ENCODE measurements around the gene MAPK14. TPM values are rescaled to one million over a fixed set of nuclear protein-coding genes. Genes with fewer than 3 reads are reported as not detected.
"Not testable (repeated sequence)": the region's sequence is repeated elsewhere in the genome, so short reads cannot be mapped to it uniquely, and the experiment has no call there.

MAPK14 gene
- total and polyA plus RNA-seq, 2 donors from 2014 or later, result 19.9 to 56.6 TPM

DNA sequence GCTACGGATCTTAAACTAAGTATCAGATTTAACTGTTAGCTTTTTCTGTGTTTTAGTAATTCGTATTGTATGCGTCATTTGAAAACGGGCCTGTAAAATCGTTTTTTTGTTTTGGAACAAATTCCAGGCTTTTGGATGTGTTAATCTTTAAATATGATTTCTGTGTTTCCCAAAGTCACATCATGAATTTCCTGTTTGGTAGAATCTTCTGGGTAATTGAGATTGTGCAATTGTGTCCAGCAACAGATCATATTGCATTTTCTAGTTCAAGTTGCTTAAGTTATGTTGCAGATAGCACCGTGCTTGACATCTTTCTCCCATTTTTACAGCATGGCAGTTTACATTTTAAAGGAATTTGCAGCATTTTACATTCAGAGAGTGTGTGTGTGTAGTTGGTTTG lies 1.9 kb downstream of the MAPK14 start:
- TF ChIP-seq, protein P1, sequence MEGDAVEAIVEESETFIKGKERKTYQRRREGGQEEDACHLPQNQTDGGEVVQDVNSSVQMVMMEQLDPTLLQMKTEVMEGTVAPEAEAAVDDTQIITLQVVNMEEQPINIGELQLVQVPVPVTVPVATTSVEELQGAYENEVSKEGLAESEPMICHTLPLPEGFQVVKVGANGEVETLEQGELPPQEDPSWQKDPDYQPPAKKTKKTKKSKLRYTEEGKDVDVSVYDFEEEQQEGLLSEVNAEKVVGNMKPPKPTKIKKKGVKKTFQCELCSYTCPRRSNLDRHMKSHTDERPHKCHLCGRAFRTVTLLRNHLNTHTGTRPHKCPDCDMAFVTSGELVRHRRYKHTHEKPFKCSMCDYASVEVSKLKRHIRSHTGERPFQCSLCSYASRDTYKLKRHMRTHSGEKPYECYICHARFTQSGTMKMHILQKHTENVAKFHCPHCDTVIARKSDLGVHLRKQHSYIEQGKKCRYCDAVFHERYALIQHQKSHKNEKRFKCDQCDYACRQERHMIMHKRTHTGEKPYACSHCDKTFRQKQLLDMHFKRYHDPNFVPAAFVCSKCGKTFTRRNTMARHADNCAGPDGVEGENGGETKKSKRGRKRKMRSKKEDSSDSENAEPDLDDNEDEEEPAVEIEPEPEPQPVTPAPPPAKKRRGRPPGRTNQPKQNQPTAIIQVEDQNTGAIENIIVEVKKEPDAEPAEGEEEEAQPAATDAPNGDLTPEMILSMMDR (IDR thresholded peaks at IDR 0.05; ENCODE audit: borderline replicate concordance, extremely low read depth, insufficient read depth), result no peak
- H3K4me1 ChIP-seq (ENCODE audit: control insufficient read depth in 2 of 3, insufficient read depth in 2 of 3, low read depth in 1 of 3, low read length in 3 of 3), result peaks cover 0 to 12% (median 5%) of the 10 kb centered on the region in 3 donors
- intact Hi-C loops (cut with DNase I), result loop anchor here (5.0 kb wide), 1 partner anchor 63 kb away; no protein-coding TSS in a partner anchor
- peak overlapping the region in 2 of 3 donors; percentile 76 to 96 for H3K9ac ChIP-seq (ENCODE audit: low read length in 3 of 3)
- H3K36me3 ChIP-seq (ENCODE audit: control insufficient read depth in 2 of 3, insufficient read depth in 3 of 3, low read length in 3 of 3), result no peaks in the 10 kb centered on the region
- FAIRE-seq (no peak), DNase-seq (no peak)
- peak overlapping the region; percentile 83 to 99 (median 96) for H3K4me3 ChIP-seq (ENCODE audit: low read length in 3 of 3)
- no peaks in the 10 kb centered on the region for H3K27me3 ChIP-seq (ENCODE audit: control insufficient read depth, insufficient read depth, low read length)
- H3K9me3 ChIP-seq (ENCODE audit: control insufficient read depth in 2 of 3, insufficient read depth in 1 of 3, low read length in 3 of 3), result no peaks in the 10 kb centered on the region
- peak overlapping the region in 1 of 2 donors; percentile 93 for H3K27ac ChIP-seq (ENCODE audit: low read depth in 2 of 2, low read length in 2 of 2)

DNA sequence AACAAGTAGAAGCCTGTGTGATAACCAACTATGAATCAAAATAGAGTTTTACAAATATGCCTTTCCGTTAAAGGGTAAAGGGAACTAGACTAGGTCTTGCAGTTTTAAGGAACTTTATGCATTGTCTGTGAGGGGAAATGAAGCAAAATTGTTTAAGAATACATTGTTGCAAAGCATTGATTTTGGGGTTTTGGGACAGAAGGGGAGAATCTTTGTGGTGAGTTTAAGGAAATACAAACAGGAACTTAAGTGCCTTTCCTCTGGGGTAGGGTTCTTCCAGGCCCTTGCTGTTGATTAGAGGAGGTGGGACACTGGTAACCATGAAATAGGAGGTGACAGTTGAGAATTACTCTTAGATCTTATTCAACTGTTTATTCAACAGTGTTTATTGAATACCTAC lies 4.7 kb downstream of the MAPK14 start:
- H3K27me3 ChIP-seq (ENCODE audit: control insufficient read depth, insufficient read depth, low read length), result no peaks in the 10 kb centered on the region
- H3K4me3 ChIP-seq (ENCODE audit: low read length in 3 of 3), result no peak overlapping the region
- FAIRE-seq (no peak), DNase-seq (no peak)
- H3K36me3 ChIP-seq (ENCODE audit: control insufficient read depth in 2 of 3, insufficient read depth in 3 of 3, low read length in 3 of 3), result no peaks in the 10 kb centered on the region
- TF ChIP-seq, protein P1 (IDR thresholded peaks at IDR 0.05; ENCODE audit: borderline replicate concordance, extremely low read depth, insufficient read depth), result no peak
- no peak overlapping the region for H3K9ac ChIP-seq (ENCODE audit: low read length in 3 of 3)
- H3K4me1 ChIP-seq (ENCODE audit: control insufficient read depth in 2 of 3, insufficient read depth in 2 of 3, low read depth in 1 of 3, low read length in 3 of 3), result peaks cover 0 to 13% (median 5%) of the 10 kb centered on the region in 3 donors
- no peaks in the 10 kb centered on the region for H3K9me3 ChIP-seq (ENCODE audit: control insufficient read depth in 2 of 3, insufficient read depth in 1 of 3, low read length in 3 of 3)
- no peak overlapping the region for H3K27ac ChIP-seq (ENCODE audit: low read depth in 2 of 2, low read length in 2 of 2)
- intact Hi-C loops (cut with DNase I), result no loop called here

DNA sequence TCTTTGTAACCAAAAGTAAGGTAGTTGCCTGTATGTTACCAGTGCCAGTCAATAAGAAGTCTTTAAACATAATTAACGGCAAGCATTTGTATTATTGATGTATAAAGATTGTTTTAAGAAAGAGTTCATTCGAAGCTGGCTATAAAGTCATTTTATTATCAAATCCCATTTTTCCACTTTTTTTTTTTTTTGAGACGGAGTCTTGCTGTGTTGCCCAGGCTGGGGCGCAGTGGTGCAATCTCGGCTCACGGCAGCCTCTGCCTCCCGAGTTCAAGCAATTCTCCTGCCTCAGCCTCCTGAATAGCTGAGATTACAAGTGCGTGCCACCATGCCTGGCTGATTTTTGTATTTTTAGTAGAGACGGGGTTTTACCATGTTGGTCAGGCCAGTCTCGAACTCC lies 5.5 kb downstream of the MAPK14 start:
- H3K9me3 ChIP-seq (ENCODE audit: control insufficient read depth in 2 of 3, insufficient read depth in 1 of 3, low read length in 3 of 3); H3K27ac ChIP-seq (ENCODE audit: low read depth in 2 of 2, low read length in 2 of 2); FAIRE-seq; H3K9ac ChIP-seq (ENCODE audit: low read length in 3 of 3); DNase-seq; H3K27me3 ChIP-seq (ENCODE audit: control insufficient read depth, insufficient read depth, low read length); H3K4me3 ChIP-seq (ENCODE audit: low read length in 3 of 3); H3K36me3 ChIP-seq (ENCODE audit: control insufficient read depth in 2 of 3, insufficient read depth in 3 of 3, low read length in 3 of 3); intact Hi-C loops (cut with DNase I): not testable (repeated sequence)
- peaks cover 0 to 14% (median 7%) of the 10 kb centered on the region in 3 donors for H3K4me1 ChIP-seq (ENCODE audit: control insufficient read depth in 2 of 3, insufficient read depth in 2 of 3, low read depth in 1 of 3, low read length in 3 of 3)

DNA sequence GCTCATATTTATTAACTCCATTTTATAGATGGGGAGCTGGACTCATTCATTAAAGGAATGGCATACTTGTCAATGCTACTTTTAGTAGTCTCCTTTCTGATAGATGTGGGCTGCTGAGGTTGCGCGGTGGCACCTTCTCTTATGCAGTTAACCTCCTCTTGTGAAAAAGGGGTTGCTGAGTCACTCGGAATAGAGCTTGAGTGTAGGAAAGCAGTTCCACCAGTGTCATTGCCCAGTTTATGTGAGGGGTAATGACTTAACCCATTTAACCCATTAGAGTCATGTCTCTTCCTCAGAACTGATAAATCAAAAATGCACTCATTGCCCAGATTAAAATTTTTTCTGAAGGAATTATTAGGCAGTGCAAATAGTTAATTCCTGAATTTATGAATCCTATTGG lies 6.3 kb downstream of the MAPK14 start:
- Histone ChIP-seq H3K9me3 (ENCODE audit: control insufficient read depth in 2 of 3, insufficient read depth in 1 of 3, low read length in 3 of 3) (no peaks in the 10 kb centered on the region), H3K9ac (ENCODE audit: low read length in 3 of 3) (no peak overlapping the region), H3K4me3 (ENCODE audit: low read length in 3 of 3) (no peak overlapping the region), H3K4me1 (ENCODE audit: control insufficient read depth in 2 of 3, insufficient read depth in 2 of 3, low read depth in 1 of 3, low read length in 3 of 3) (peaks cover 0 to 18% (median 8%) of the 10 kb centered on the region in 3 donors), H3K36me3 (ENCODE audit: control insufficient read depth in 2 of 3, insufficient read depth in 3 of 3, low read length in 3 of 3) (no peaks in the 10 kb centered on the region), H3K27me3 (ENCODE audit: control insufficient read depth, insufficient read depth, low read length) (no peaks in the 10 kb centered on the region), H3K27ac (ENCODE audit: low read depth in 2 of 2, low read length in 2 of 2) (no peak overlapping the region)
- intact Hi-C loops (cut with DNase I), result no loop called here
- FAIRE-seq (no peak), DNase-seq (no peak)
- TF ChIP-seq, protein P1 (IDR thresholded peaks at IDR 0.05; ENCODE audit: borderline replicate concordance, extremely low read depth, insufficient read depth), result no peak
